ENCODE results near the gene SLC12A1.

DNA sequence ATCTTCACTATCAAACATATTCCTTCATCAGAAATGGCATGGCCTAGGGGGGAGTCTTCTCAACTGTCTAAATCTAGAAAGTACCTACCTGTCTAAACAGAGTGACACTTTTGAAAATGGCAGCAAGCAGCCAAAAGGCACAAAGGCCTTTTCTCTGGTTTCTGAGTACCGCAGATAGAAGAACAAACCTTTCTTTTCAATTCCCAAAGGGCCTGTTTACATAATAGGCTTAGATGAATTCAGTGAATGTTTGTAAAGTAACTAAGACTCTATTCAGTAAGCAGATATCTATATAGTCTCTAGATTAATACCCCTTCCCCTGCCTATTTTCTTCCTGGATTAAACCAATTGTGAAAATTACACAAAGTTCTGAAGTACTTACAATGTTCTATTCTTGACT is 35.1 kb upstream of the SLC12A1 start:
- TF ChIP-seq, protein P1, sequence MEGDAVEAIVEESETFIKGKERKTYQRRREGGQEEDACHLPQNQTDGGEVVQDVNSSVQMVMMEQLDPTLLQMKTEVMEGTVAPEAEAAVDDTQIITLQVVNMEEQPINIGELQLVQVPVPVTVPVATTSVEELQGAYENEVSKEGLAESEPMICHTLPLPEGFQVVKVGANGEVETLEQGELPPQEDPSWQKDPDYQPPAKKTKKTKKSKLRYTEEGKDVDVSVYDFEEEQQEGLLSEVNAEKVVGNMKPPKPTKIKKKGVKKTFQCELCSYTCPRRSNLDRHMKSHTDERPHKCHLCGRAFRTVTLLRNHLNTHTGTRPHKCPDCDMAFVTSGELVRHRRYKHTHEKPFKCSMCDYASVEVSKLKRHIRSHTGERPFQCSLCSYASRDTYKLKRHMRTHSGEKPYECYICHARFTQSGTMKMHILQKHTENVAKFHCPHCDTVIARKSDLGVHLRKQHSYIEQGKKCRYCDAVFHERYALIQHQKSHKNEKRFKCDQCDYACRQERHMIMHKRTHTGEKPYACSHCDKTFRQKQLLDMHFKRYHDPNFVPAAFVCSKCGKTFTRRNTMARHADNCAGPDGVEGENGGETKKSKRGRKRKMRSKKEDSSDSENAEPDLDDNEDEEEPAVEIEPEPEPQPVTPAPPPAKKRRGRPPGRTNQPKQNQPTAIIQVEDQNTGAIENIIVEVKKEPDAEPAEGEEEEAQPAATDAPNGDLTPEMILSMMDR (IDR thresholded peaks at IDR 0.05), result no peak
- no peak for TF ChIP-seq TCF7L2 (IDR thresholded peaks at IDR 0.05; ENCODE audit: low read depth, low read length)
- no peak for TF ChIP-seq POLR2AphosphoS5 (IDR thresholded peaks at IDR 0.05; ENCODE audit: low read depth, low read length)

All from Panc1 (cell line).